Fibroblast of skin of right quadriceps (primary cell): ENCODE measurements around the gene DVL1.
"Not testable (repeated sequence)": the region's sequence is repeated elsewhere in the genome, so short reads cannot be mapped to it uniquely, and the experiment has no call there.

Experiments
- DNase-seq: peaks from one replicate; pipeline ENCODE4 v3.0.0-alpha.2; 2013

The DVL1 gene

DNA sequence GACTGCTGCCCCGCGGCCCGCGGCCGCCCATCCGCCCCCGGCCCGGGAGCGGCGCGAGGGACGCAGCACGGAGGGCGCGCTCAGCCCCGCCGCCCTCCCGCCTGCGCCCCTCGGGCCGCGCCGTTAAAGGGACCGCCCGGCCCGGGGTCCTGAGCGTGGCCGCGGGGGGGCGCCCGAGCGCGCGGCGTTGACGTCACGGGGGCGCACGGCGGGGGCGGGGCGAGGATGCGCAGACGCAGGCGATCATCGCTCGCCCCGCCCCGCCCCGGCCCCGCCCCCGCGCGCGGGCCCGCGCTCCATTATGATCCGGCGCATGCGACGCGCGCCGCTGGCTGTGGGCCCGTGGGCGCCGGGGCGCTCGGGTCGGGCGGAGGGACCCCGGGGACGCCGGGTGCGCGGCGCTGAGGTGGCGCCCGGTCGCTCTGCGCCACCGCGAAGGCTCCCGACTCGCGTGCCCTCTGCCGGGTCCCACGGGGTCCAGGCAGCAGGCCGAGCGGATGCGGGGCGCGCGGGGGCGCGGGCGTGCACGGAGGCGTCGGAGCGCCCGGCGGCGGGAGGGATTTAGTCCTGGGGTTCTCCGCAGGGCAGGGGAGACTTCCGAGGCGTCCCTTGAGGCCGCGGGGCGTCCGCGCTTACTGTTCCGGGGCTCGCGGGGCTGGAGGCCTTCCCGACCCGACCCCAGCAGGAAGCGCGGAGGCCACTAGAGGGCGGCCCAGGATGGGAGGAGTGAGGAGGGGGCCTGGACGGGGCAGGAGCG, at the start of gene DVL1:
Gene DVL1, minus strand, starts transcription at position 163 of the 757 bp plus-strand sequence. CDS start 353 bp downstream, outside the sequence.
- peak; percentile 69 for DNase-seq

DNA sequence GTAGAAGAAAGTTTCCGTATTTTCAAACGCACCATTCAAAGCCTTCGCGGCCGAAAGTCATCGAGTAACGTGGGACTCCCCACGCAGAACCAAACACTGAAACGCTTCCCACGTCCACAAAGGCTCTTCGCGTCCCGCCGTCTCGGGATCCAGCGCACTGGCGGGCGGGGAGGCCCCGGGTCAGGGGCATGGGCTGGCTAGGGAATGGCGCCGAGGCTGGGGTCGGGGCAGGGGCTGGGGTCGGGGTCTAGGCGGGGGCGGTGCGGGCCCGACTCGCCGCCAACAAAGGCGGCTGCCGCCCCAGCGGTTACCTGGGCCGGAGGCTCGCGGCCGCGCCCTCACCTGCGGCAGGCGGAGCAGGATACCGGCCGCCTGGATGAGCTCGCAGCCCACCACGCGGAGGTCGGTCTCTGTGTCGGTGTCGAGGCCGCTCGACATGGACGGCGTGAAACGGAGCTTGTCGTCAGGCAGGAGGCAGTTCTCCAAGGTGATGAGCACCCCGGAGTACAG, 49.5 kb upstream of the DVL1 start:
- DNase-seq = no peak

DNA sequence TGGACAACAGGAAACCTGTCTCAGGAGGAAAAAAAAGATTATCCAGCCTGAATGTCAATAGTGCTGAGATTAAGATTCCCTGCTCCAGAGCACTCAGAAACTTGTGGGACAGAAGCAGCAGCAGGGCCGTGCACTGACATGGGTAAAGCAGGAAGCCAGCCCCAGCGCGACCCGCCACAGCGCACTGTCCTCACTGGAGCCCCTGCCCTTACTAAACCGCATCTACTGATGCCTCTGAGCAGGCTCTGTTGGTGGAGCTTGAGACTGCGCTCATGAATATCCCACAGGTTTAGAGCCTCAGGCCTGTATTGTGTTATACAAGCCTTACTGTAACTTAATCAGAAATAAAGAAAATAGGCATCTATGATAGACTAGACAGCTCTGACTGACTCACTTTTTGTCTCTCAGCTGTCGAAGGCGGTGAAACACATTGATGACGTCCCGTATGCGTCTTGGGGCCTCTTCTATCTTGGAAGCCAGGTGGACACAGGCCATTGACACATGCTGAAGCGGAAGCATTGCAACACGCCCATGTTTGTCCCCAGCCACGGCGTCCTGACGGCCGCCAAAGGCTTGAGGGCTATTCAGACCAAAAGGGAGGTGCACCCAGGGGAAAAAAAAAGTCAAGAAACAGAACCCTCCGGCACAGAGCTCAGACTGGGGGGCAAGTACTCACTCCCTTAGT, 48.8 kb upstream of the DVL1 start:
- DNase-seq = no peak

DNA sequence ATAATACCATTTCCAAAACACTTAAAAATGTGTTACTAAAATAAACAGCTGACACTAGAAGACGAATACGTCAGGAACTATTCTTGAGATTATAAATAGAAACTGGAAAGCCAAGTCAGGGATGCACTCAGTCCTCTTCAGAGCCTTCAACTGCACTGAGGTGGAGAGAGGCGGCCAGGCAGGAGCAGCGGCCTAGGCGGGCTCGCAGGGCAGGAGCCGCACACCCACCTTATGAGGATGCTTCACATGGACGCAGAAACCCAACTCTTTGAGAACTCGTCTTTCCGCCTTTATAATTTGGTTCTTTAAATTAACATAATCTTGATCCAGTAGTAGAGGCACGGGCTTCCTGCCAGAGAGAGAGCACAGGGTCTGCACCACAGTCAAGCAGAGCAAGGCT, 45.9 kb upstream of the DVL1 start:
- no peak for DNase-seq

DNA sequence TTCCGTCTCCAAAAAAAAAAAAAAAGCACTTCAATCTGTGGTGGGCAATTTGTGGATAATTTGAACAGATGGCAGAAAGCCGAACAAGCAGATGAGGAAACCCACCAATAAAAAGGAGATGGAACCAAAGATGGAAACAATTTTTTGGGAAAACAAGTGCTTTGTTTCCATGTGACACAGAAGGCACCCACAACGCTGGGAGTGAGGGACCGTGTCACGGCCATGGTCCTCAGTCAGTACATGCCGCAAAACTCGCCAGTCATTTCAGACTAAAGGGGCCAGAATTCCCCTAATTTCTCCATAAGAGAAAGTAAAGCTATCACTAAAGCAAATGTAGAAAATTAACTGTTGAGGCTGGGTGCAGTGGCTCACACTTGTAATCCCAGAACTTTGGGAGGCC, 44.9 kb upstream of the DVL1 start:
- no peak for DNase-seq

DNA sequence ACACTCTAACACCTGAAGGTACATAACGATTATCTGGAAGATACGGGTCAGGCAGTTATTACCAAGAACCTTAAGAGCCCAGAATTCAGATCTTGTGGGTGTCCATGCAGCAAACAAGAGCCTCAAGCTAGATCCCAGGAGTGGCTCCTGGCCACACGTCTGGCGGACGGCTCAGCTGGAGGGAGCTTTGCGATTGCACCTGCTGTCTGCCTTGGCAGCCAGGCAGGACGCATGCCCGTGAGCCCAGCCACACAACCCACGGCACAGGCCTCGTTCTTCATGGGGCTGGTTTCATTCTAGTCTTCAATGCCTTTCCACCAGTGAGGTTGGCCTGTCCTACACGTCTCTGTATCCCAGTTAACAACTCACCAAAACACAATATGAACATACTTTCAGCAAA, 44.2 kb upstream of the DVL1 start:
- DNase-seq = no peak

DNA sequence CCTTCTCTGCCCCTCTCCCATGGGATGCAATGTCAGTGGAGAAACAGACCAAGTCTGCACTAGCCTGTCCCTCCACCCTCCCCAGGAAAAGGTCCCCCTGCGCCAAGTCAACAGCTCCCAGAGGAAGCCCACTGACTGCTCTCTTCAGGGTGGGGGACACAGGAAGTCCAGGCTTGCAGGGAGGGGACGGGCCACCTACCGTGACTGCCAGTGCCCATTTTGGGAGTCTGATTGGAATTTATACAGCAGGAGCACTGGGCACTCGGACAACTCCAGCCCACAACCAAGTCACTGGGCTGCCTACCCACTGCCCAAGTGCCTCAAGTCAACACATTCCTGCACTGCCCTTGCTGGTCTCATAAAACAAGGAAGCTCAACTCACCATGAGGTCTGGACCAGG, 43.8 kb upstream of the DVL1 start:
- DNase-seq = no peak

DNA sequence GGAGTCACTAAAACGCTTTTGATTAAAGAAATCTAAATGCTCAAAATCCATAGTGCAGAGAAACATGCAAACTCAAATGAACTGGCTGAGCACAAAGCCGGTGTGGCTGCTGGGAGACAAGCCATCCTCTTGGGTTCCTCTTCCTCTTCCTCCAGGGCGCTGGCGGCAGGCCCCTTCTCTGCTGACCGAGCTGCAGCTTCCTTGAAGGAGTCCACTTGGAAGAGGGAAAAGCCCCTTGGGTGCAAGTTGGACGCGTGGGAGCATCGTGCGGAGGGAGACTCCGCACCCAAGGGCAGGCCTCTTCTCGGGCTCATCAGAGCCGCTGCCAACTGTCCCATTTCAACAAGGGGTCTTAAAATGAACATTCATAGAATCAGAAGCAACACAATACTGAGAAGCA, 42.0 kb upstream of the DVL1 start:
- DNase-seq = no peak

DNA sequence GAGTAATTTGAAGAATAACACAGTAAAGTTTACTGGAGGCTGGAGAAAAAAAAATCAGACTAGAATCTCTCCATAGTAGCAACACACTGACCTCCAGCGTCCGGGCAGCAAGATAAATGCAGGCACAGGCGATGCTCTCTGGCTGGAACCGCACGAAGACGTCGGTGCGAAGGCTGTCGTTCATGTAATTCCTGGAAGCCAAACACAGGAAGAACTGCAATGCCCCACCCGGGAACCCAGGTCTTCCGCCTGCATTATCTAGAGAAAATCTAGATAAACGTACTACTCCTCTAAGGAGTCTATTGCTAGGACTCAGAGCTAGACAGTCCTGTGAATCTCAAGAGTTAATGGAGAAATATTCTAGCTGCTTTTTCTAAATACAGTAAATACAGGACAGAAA, 41.5 kb upstream of the DVL1 start:
- no peak for DNase-seq

DNA sequence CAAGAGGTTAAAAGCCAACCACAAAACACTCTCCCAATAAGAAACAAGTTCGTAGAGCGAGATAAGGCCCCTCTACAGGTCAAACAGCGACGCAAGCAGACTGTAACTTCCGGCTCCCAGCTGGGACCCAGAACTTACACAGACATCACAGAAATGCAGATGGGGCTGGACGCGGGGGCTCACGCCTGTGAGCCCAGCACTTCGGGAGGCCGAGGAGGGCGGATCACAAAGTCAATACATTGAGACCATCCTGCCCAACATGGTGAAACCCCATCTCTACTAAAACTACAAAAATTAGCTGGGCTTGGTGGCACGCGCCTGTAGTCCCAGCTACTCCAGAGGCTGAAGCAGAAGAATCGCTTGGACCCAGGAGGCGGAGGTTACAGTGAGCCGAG, 38.9 kb upstream of the DVL1 start:
- no peak for DNase-seq

DNA sequence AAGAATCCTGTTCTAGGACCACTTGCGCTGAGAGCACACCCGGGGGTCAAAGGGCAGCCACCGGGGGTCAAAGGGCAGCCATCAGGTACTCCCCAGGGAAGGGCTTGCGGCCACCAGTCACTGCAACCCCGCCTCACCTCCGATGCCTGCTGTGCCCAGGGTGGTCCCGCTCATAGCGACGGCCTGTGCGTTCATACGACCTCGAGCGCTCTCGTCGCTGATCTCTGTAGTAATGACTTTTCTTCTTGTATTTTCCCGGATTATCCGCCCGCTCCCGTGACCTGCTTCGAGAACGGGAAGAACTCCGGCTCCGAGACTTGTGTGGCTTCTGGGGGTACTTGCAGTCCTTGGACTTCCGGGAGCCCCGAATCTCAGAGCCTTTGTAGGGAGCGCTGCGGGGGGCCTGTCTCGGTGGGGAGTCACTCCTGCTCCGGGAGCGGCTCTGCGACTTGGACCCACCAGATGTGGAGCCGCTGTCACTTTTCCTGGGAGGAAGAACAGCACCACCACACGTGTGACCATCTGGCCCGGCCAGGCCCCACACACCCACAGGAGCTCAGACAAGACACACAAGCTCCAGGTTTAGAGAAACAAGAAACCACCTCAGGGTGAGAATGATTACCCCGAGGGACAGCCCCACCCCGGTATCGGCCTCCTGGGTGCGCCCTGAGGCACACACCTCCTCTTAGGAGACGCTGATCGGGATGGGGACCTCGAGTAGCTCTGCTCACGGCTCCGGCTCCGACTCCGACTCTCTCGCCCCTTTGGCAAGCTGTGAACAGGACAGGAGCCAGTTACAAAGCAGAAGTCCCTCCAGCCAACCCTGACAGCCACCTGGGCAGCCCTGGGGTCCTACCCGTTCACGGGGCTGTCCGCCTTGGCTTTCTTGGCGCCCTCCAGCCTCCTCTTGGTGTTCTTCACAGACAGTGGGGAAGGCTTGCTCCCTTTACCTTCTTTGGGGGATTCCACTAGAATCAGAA, 38.2 kb upstream of the DVL1 start:
- no peak for DNase-seq

DNA sequence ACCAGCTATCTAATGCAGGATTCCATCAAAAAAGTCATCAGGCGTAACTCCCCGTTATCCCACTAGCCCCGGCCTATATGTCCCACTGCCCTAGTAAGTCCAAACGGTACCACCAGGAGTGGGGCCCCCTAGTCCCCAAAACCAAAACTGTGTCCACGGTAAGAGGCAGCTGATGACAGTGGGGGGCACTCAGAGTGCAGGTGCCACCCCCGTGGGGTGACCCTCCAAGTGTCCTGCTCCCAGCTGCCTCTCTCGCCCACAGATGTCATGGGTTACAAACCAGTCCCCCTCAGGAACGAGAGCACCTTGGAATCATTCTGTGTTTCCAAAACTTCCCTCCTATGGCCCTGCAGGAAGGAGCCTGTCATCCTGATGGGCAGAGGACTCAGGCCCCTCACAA, 36.7 kb upstream of the DVL1 start:
- no peak for DNase-seq

DNA sequence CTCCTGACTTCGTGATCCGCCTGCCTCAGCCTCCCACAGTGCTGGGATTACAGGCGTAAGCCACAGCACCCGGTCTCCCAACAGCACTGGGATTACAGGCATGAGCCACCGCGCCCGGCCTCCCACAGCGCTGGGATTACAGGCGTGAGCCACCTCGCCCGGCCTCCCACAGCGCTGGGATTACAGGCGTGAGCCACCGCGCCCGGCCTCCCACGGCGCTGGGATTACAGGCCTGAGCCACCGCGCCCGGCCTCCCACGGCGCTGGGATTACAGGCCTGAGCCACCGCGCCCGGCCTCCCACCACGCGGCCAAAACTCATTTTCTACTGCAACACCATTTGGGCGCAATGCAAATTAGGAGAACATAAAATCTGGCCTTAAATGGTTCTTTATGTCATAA, 36.1 kb upstream of the DVL1 start:
- not testable (repeated sequence) for DNase-seq

DNA sequence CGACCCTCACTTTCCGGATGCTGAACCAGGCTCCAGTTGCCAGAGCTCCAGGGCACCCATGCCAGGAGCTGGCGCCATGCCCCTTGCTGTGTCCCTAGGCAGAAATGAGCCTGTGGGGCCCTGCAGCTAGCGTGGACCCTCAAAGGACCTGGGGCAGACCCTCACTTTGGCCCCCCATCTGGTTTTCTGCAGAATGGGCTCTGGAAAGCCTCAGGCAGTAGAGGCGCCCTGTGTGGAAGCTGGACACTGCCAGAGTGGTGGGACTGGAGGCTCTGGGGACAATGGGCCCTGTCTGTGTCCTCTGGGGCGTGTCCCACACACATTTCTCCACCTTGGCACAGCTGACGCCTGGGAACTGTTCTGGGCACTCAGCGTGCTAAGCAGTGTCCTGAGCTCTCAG, 32.1 kb upstream of the DVL1 start:
- no peak for DNase-seq

DNA sequence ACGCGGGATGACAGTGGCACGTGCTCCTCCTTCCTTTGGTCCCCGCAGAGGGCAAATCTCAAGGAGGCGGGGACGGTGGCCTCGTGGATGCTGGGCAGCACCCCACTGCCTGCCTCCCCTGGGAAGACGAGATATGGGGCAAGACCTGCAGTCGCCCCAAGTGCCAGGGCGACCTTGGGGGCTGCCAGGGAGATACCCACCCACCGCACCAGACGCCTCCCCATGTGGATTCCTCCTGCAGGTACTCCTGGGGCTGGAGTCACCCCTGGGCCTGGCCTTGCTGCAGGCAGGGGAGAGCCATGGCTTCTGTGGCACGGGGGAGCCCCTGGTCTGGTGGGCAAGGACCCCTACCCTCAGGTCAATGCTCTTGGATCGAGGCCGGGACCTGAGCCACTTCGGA, 31.6 kb upstream of the DVL1 start:
- no peak for DNase-seq

DNA sequence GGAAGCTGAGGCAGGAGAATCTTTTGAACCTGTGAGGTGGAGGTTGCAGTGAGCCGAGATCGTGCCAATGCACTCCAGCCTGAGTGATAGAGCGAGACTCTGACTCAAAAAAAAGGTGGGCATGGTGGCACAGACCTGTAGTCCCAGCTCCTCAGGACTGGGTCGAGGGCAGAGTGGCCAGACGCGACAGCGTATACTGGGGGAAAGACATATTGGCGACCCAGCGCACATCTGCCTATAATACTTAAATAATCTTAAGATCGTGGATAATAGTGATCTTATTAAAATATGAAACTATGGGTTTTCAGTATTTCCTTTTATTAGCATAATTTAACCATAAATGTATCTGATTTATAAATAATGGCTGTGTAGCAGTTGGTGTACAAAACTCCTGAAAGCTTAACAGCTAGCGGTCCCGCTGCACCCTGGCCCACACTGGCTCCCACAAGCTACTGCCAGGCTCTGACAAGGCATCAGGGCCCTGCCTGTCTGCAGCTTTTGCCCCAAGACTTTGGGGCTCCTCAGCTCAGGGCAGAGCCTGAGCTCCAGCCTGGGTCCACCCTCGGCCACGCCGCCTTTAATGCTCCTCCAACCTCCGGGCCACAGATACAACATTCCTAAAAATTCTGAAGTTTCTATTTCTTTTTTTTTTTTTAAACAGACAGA, 28.5 kb upstream of the DVL1 start:
- no peak for DNase-seq

DNA sequence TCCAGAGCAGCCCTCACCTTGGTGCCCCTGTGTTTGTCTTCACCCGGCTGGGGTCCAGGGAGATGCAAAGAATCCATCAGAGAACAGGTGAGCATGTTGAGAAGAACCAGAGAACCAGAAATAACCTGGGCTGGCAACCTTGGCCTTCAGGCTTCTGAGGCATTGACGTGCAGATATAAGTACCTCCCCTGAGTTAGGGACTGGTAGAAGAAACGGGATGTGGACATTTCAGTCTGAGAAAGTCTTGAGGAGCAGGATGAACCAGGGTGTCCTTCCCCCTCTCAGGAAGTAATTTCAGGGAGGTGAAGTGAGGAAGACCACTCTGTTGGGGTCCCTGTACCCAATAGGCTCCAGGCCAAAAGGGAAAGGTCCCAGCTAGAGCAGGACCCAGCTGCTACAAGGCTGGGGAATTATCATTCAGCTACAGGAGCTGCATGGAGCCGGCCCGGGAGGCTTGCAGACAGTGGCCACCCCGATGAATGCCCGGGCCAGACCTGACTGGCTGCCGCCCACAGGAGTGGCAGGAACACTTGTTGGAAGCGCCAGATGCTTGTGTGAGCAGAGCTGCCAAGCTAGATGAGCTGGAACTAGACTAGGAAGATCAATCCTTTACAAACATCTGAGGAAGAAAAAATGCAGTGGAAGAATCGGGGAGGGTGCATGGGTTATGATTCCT, 27.5 kb upstream of the DVL1 start:
- DNase-seq = no peak

DNA sequence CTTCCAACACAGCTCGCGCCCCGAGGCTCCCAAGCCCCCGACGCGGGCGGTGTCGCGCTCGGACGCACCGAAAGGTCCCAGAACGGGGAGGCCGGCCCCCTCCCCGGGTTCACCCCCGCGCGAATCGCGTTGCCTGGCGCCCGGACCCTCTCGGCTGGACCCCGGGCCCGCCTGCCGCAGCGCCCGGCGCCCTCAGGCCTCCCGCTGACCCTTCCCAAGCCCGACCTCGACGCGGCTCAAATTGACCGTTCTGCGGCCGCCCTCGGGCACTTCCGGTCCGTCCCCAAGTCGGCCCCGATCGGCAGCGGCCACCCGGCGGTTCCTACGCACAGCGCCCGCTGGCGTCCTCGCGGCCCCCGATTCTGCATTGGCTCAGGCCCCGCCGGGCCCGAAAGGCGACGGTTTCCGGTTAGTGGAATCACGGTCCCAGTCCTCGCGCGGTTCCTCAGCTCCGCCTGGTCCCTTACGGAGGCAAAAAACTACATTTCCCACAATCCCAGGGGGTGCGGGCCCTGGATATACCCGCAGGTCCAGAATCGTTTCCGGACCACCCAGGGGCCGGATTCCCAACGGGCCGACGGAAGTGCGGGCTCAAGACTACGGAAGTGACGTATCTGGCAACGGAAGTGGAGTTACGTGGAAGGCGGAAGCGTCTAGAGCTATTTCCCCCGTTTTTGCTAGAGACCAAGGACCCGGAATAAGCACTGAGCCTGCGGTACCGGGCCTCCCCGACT, 25.9 kb upstream of the DVL1 start, which contains the start of gene AURKAIP1:
Gene AURKAIP1, minus strand, starts transcription at position 279 of the 734 bp plus-strand sequence. CDS start 451 bp downstream, outside the sequence.
- peak; percentile 100 for DNase-seq

DNA sequence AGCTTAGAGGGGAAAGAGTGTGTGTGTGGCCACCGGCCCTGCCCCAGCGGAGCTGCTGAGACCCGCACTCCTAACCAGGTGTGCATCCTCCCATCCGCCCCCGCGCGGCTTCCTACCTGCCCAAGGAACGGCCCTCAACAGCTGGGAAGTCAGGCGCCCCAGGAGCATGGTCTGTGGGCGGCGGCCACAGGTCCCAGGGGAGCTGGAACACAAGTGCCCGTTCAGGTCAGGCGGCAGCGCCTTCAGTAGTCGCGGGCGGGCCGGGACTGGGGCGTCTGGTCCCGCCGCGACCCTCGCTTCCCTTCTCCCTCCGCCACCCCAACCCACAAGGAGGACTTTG, 25.3 kb upstream of the DVL1 start:
- DNase-seq = no peak

DNA sequence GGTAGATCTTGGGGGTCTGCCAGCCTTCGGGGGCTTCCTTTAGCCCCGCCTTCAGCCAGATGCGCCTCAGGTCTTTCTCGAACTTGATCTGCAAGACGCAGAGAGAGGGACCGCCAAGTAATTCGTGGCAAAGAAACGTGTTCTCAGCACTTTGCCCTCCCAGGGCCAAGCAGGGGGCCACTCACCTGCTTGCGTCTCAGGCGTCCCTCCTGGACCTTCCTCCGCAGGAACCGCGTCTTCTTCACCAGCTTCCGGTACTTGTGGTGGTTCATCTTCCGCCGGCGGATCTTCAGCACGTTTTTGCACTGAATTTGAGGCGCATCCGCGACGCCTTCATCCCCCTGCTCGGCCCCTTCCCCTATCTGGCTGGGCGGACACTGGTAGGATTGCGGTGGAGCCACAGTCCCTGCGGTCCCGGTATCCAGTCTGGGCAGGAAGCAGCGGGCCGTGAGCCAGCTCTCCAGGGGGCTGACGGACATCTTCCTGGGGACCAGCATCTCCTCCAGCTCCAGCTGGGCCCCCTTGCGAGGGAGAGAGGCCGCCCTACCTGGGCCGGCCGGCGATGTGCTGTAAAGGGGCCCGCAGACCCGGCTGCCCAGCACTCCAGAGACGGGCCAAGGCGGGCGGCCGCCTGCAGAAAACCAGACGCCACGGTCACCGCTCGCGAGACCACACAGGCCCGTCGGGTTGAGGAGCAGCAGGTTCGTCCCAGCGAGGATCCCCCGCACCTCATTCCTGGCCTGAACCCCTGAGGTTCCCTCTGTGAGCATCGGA, 24.8 kb upstream of the DVL1 start:
- DNase-seq = no peak
